HCT116 (cell line): ENCODE data around the gene RPL12. TPM values are rescaled to one million over a fixed set of nuclear protein-coding genes. Genes with fewer than 3 reads are reported as not detected.

ENCODE experiments used
- ATAC-seq: fragments of 200-7000 bp; cut with Tn5 transposase; 2 replicates; pipeline ENCODE4 v1.9.1; 2020; ENCODE audit warnings: mild to moderate bottlenecking, moderate library complexity
- BruUV-seq: library from RNA; stranded (reverse); fragments of 400-500 nt; replicated peaks from 2 replicates; lab custom pipeline; 2021; lab: Mats Ljungman, UMichigan
- CTCF ChIA-PET: fragments of 300-600 bp; sonication (Branson Sonifier 250); formaldehyde crosslinking; loops from one replicate; lab custom pipeline; 2021; ENCODE audit warnings: antibody characterized with exemption; lab: Charles Lee
- POLR2A ChIA-PET: fragments of 300-600, 350-600 bp; sonication (Branson Sonifier 250); formaldehyde crosslinking; loops from one replicate; lab custom pipeline; 2021; ENCODE audit warnings: antibody characterized with exemption; lab: Charles Lee
- RAD21 ChIA-PET, 2 experiments: fragments of 300-600 bp; sonication (Branson Sonifier 250); formaldehyde crosslinking; loops; one replicate each; lab custom pipeline; 2023; ENCODE audit warnings: low total read pairs in 2 of 2; ENCODE audit not compliant: uncharacterized antibody in 2 of 2, unreplicated experiment in 2 of 2, low non-redundant PET in 1 of 2; lab: Charles Lee
- DNase-seq: peaks from one replicate; pipeline ENCODE4 v3.0.0-alpha.2; 2010; ENCODE audit warnings: low read depth, low spot score
- H2AFZ ChIP-seq: fragments of 200-600 bp; shearing (Covaris generic), sonication (generic); 2 replicates; pipeline ENCODE4 v1.6.1; 2017; ENCODE audit warnings: low read depth, mixed run types, mixed read lengths, antibody characterized with exemption, low read length; ENCODE audit not compliant: poor library complexity, severe bottlenecking
- H3K27ac ChIP-seq: 2 replicates; pipeline ENCODE4 v1.5.1; 2012; ENCODE audit warnings: low read depth, low read length
- H3K27me3 ChIP-seq: fragments of 200-600 bp; sonication (generic); 2 replicates; pipeline ENCODE4 v1.6.1; 2016; ENCODE audit warnings: mixed run types, low read length, mixed read lengths; ENCODE audit not compliant: insufficient read depth
- H3K36me3 ChIP-seq, 2 experiments: fragments of 200-500 bp in 1 of 2; fragments of 200-600 bp in 1 of 2; sonication (Bioruptor generic) in 1 of 2; sonication (generic) in 1 of 2; 2 replicates each; pipeline versions ENCODE4 v1.5.1 to v1.6.1; 2014 to 2016; ENCODE audit warnings: low read length in 2 of 2, inconsistent platforms in 1 of 2, mixed read lengths in 1 of 2, mixed run types in 1 of 2; ENCODE audit not compliant: insufficient read depth in 2 of 2, control insufficient read depth in 1 of 2
- H3K4me1 ChIP-seq, 2 experiments: fragments of 200-600 bp in 1 of 2; sonication (generic) in 1 of 2; 2 replicates each; pipeline versions ENCODE4 v1.5.1 to v1.6.1; 2012 to 2017; ENCODE audit warnings: low read length in 2 of 2, inconsistent platforms in 1 of 2, mild to moderate bottlenecking in 1 of 2, mixed read lengths in 1 of 2, mixed run types in 1 of 2, moderate library complexity in 1 of 2; ENCODE audit not compliant: insufficient read depth in 2 of 2, control insufficient read depth in 1 of 2
- H3K4me2 ChIP-seq: fragments of 200-600 bp; sonication (generic); 2 replicates; pipeline ENCODE4 v1.6.1; 2017; ENCODE audit warnings: mixed run types, low read length, mixed read lengths
- H3K4me3 ChIP-seq, 2 experiments: fragments of 200-600 bp in 1 of 2; sonication (generic) in 1 of 2; replicated peaks in 1 of 2; 2 replicates each; pipeline ENCODE4 v1.5.1; 2011 to 2016; ENCODE audit warnings: low read length in 2 of 2, control low read depth in 1 of 2, low read depth in 1 of 2, mild to moderate bottlenecking in 1 of 2, mixed read lengths in 1 of 2, mixed run types in 1 of 2
- H3K79me2 ChIP-seq: fragments of 200-600 bp; sonication (generic); 2 replicates; pipeline ENCODE4 v1.6.1; 2017; ENCODE audit warnings: mild to moderate bottlenecking, mixed run types, low read length, moderate library complexity, mixed read lengths; ENCODE audit not compliant: insufficient read depth
- H3K9ac ChIP-seq: fragments of 200-600 bp; sonication (generic); 2 replicates; pipeline ENCODE4 v1.6.1; 2016; ENCODE audit warnings: low read length, mixed read lengths
- H3K9me2 ChIP-seq: fragments of 200-600 bp; sonication (generic), shearing (Covaris generic); 2 replicates; pipeline ENCODE4 v1.6.1; 2017; ENCODE audit warnings: mixed run types, mild to moderate bottlenecking, moderate library complexity; ENCODE audit not compliant: insufficient read depth
- H3K9me3 ChIP-seq, 2 experiments: fragments of 200-500 bp in 1 of 2; fragments of 200-600 bp in 1 of 2; sonication (Bioruptor generic) in 1 of 2; sonication (generic) in 1 of 2; 2 replicates each; pipeline ENCODE4 v1.6.1; 2014 to 2017; ENCODE audit warnings: low read length in 2 of 2, mixed read lengths in 2 of 2, inconsistent platforms in 1 of 2, low read depth in 1 of 2, mild to moderate bottlenecking in 1 of 2, mixed run types in 1 of 2, moderate library complexity in 1 of 2; ENCODE audit not compliant: control insufficient read depth in 1 of 2, insufficient read depth in 1 of 2
- H4K20me1 ChIP-seq: fragments of 200-600 bp; sonication (generic), shearing (Covaris generic); 2 replicates; pipeline ENCODE4 v1.6.1; 2017; ENCODE audit warnings: mixed run types, mild to moderate bottlenecking, moderate library complexity; ENCODE audit not compliant: insufficient read depth
- ATF3 ChIP-seq: IDR thresholded peaks from 2 replicates; pipeline ENCODE4 v1.6.1; 2012
- CTCF ChIP-seq, 3 experiments: fragments of 200-600 bp in 1 of 3; sonication (generic) in 1 of 3; IDR thresholded peaks in 2 of 3; conservative IDR thresholded peaks in 1 of 3; 2 replicates each; pipeline ENCODE4 v1.5.1; 2012 to 2017; ENCODE audit warnings: low read depth in 2 of 3, low read length in 2 of 3, antibody characterized with exemption in 1 of 3, borderline replicate concordance in 1 of 3, control low read depth in 1 of 3, mild to moderate bottlenecking in 1 of 3, mixed read lengths in 1 of 3, mixed run types in 1 of 3, moderate library complexity in 1 of 3; ENCODE audit not compliant: insufficient read depth in 1 of 3
- EZH2 ChIP-seq: fragments of 200-600 bp; sonication (generic); IDR thresholded peaks from 2 replicates; pipeline ENCODE4 v1.6.1; 2017; ENCODE audit warnings: antibody characterized with exemption, mixed run types
- FOSL1 ChIP-seq: IDR thresholded peaks from 2 replicates; pipeline ENCODE4 v1.6.1; 2012; ENCODE audit warnings: low read depth
- POLR2AphosphoS5 ChIP-seq: IDR thresholded peaks from 2 replicates; pipeline ENCODE4 v1.6.1; 2011; ENCODE audit warnings: mild to moderate bottlenecking, low read depth, low read length, moderate library complexity
- TCF7L2 ChIP-seq: IDR thresholded peaks from 2 replicates; pipeline ENCODE4 v1.7.0; 2011; ENCODE audit warnings: borderline replicate concordance, inconsistent platforms; ENCODE audit not compliant: insufficient read depth, insufficient read length; ENCODE audit errors: extremely low read depth
- YY1 ChIP-seq: IDR thresholded peaks from 2 replicates; pipeline ENCODE4 v1.6.1; 2011; ENCODE audit warnings: low read length, low read depth, moderate library complexity, mild to moderate bottlenecking; ENCODE audit not compliant: insufficient replicate concordance; ENCODE audit errors: extremely low read depth
- ZBTB33 ChIP-seq: IDR thresholded peaks from 2 replicates; pipeline ENCODE4 v1.6.1; 2011; ENCODE audit warnings: mild to moderate bottlenecking, low read length, moderate library complexity; ENCODE audit not compliant: insufficient replicate concordance; ENCODE audit errors: extremely low read depth
- ZFX ChIP-seq: fragments of 450-650 bp; IDR thresholded peaks from 2 replicates; pipeline ENCODE4 v1.6.1; 2017
- ZNF274 ChIP-seq: fragments of 200-500 bp; sonication (Bioruptor generic); IDR thresholded peaks from 2 replicates; pipeline ENCODE4 v1.6.1; 2014; ENCODE audit warnings: mild to moderate bottlenecking, low read depth, low read length, inconsistent platforms
- intact Hi-C: fragments of 100-400 bp; cut with micrococcal nuclease; formaldehyde crosslinking; loops from 2 replicates; pipeline ENCODE4 v1.10.0; 2022
- total RNA-seq: library from RNA; stranded (reverse); gene quantifications from one replicate; pipeline ENCODE4 v1.2.1, GENCODE V29; 2021; ENCODE audit not compliant: unreplicated experiment

RPL12 gene
- total RNA-seq, 1 experiment from 2014 or later: 2,679 TPM

GRCh38 chr9:127473932-127474331 lies 22.7 kb upstream of the RPL12 start:
- Histone ChIP-seq H4K20me1 (no peaks in the 10 kb centered on the region), H3K27me3 (no peaks in the 10 kb centered on the region), H3K4me1 (no peaks in the 10 kb centered on the region), H3K27ac (no peak overlapping the region), H3K9me2 (no peaks in the 10 kb centered on the region), H3K79me2 (no peaks in the 10 kb centered on the region)
- ChIA-PET CTCF (no interaction called here), RAD21 (interaction anchor here in 1 of 2 experiments (0.7 kb wide), 1 partner anchor 263 kb away, joined by 3 read pairs; no protein-coding TSS in a partner anchor)
- intact Hi-C loops: no loop called here
- TF ChIP-seq ZBTB33 (no peak), FOSL1 (no peak), ZNF274 (no peak), ZFX (no peak), YY1 (no peak), TCF7L2 (no peak), EZH2 (no peak), ATF3 (no peak), POLR2AphosphoS5 (no peak), CTCF (IDR thresholded peaks at IDR 0.05 in 2 of 3, conservative IDR thresholded peaks at IDR 0.05 in 1 of 3; ENCODE audit: borderline replicate concordance in 1 of 3, insufficient read depth in 1 of 3, low read depth in 2 of 3, low read length in 2 of 3) (no peak)
- TF ChIP-seq, all 23 proteins: peak for 0
- Histone ChIP-seq H3K9me3 (no peaks in the 10 kb centered on the region), H3K36me3 (peaks cover 0 to under 1% of the 10 kb centered on the region in 2 experiments; a peak in 1 of 4 replicates), H3K4me2 (no peak overlapping the region), H2AFZ (no peak overlapping the region), H3K9ac (no peak overlapping the region), H3K4me3 (no peak overlapping the region)
- POLR2A ChIA-PET: no interaction called here
- DNase-seq (no peak), ATAC-seq (no peak)
- BruUV-seq: no TSS peak
